ENCODE results near the gene GARS1.

GRCh38 chr7:30618080-30618676, 23.5 kb downstream of the GARS1 start:
- TF ChIP-seq, protein P1, sequence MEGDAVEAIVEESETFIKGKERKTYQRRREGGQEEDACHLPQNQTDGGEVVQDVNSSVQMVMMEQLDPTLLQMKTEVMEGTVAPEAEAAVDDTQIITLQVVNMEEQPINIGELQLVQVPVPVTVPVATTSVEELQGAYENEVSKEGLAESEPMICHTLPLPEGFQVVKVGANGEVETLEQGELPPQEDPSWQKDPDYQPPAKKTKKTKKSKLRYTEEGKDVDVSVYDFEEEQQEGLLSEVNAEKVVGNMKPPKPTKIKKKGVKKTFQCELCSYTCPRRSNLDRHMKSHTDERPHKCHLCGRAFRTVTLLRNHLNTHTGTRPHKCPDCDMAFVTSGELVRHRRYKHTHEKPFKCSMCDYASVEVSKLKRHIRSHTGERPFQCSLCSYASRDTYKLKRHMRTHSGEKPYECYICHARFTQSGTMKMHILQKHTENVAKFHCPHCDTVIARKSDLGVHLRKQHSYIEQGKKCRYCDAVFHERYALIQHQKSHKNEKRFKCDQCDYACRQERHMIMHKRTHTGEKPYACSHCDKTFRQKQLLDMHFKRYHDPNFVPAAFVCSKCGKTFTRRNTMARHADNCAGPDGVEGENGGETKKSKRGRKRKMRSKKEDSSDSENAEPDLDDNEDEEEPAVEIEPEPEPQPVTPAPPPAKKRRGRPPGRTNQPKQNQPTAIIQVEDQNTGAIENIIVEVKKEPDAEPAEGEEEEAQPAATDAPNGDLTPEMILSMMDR (IDR thresholded peaks at IDR 0.05; ENCODE audit: poor library complexity, severe bottlenecking): no peak
- no peak for TF ChIP-seq EZH2 (IDR thresholded peaks at IDR 0.05; ENCODE audit: borderline replicate concordance, insufficient read depth, low read length, poor library complexity, severe bottlenecking)
